ENCODE results near the gene STEAP2.
"Not testable (repeated sequence)": the region's sequence is repeated elsewhere in the genome, so short reads cannot be mapped to it uniquely, and the experiment has no call there.

STEAP2 gene

DNA sequence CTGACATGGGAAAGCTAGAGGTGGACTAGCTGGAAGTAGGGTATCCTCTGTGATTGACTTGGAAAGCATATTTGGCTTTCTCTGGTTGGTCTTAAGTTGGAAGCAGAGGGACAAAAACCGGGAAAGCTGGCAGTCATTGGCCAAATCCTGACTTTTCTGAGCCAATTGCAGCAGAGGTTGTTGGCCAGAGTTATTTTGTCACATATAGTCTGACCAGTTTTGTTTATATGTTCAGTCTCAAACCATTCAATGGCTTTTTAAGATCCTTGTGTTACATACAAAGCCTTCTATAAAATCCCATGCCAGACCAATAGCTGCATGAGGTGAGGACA, 39.7 kb downstream of the STEAP2 start:
- Histone ChIP-seq H3K27me3 (ENCODE audit: control insufficient read depth, low read length) (peaks cover 5% of the 10 kb centered on the region), H3K4me2 (ENCODE audit: low read length) (no peak overlapping the region), H3K27ac (ENCODE audit: low read depth, low read length) (no peak overlapping the region), H3K79me2 (ENCODE audit: control insufficient read depth, low read length) (no peaks in the 10 kb centered on the region), H3K4me3 (ENCODE audit: low read length) (no peak overlapping the region), H3K9me3 (ENCODE audit: control insufficient read depth, insufficient read depth, low read length) (no peaks in the 10 kb centered on the region), H3K4me1 (ENCODE audit: control insufficient read depth, low read length) (no peaks in the 10 kb centered on the region), H4K20me1 (ENCODE audit: control insufficient read depth, insufficient read depth, low read depth, low read length) (no peaks in the 10 kb centered on the region), H3K9me2 (replicated peaks; ENCODE audit: control insufficient read depth, low read length) (no peaks in the 10 kb centered on the region), H3K36me3 (ENCODE audit: control insufficient read depth, low read length) (no peaks in the 10 kb centered on the region), H3F3A (ENCODE audit: control insufficient read depth, insufficient read depth) (no peaks in the 10 kb centered on the region)
- no peak for TF ChIP-seq EZH2phosphoT487 (IDR thresholded peaks at IDR 0.05; ENCODE audit: borderline replicate concordance, low read length)

DNA sequence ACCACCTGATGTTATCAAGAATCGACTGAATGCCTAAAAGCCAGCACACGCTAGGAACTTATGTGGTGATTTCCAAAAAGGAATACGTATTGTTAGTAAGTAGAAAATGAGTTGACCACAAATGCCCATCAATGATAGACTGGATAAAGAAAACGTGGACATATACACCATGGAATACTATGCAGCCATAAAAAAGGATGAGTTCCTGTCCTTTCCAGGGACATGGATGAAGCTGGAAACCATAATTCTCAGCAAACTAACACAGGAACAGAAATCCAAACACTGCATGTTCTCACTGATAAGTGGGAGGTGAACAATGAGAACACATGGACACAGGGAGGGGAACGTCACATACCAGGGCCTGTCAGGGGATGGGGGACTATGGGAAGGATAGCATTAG, 44.5 kb downstream of the STEAP2 start:
- H3K79me2 ChIP-seq (ENCODE audit: control insufficient read depth, low read length); H3F3A ChIP-seq (ENCODE audit: control insufficient read depth, insufficient read depth); H3K4me3 ChIP-seq (ENCODE audit: low read length); H3K4me1 ChIP-seq (ENCODE audit: control insufficient read depth, low read length); H3K9me3 ChIP-seq (ENCODE audit: control insufficient read depth, insufficient read depth, low read length); H4K20me1 ChIP-seq (ENCODE audit: control insufficient read depth, insufficient read depth, low read depth, low read length); H3K27ac ChIP-seq (ENCODE audit: low read depth, low read length); H3K9me2 ChIP-seq (replicated peaks; ENCODE audit: control insufficient read depth, low read length); H3K4me2 ChIP-seq (ENCODE audit: low read length); H3K27me3 ChIP-seq (ENCODE audit: control insufficient read depth, low read length); H3K36me3 ChIP-seq (ENCODE audit: control insufficient read depth, low read length): not testable (repeated sequence)

DNA sequence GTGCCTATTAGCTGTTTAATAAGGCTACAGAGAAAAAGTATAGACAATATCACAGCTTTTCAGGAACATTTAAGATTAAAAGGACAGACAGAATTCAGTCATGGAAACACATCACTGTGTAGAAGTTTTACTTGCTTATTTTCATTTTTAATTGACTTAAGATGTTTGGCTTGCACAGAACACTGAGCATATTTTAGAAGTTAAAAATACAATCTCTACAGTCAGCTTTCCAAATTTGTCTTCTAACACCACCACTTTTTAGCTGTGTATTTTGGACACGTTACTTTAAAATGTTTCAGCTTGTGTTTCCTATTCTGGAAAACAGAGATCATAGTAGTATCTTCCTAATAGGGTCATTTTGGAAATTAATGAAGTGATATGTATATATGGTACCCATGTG, 45.2 kb downstream of the STEAP2 start:
- no peaks in the 10 kb centered on the region for H3K36me3 ChIP-seq (ENCODE audit: control insufficient read depth, low read length)
- no peaks in the 10 kb centered on the region for H3K4me1 ChIP-seq (ENCODE audit: control insufficient read depth, low read length)
- H3K9me3 ChIP-seq (ENCODE audit: control insufficient read depth, insufficient read depth, low read length): no peaks in the 10 kb centered on the region
- TF ChIP-seq, protein P1, sequence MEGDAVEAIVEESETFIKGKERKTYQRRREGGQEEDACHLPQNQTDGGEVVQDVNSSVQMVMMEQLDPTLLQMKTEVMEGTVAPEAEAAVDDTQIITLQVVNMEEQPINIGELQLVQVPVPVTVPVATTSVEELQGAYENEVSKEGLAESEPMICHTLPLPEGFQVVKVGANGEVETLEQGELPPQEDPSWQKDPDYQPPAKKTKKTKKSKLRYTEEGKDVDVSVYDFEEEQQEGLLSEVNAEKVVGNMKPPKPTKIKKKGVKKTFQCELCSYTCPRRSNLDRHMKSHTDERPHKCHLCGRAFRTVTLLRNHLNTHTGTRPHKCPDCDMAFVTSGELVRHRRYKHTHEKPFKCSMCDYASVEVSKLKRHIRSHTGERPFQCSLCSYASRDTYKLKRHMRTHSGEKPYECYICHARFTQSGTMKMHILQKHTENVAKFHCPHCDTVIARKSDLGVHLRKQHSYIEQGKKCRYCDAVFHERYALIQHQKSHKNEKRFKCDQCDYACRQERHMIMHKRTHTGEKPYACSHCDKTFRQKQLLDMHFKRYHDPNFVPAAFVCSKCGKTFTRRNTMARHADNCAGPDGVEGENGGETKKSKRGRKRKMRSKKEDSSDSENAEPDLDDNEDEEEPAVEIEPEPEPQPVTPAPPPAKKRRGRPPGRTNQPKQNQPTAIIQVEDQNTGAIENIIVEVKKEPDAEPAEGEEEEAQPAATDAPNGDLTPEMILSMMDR (IDR thresholded peaks at IDR 0.05; ENCODE audit: low read depth, low read length, poor library complexity, severe bottlenecking): no peak
- TF ChIP-seq EZH2phosphoT487 (IDR thresholded peaks at IDR 0.05; ENCODE audit: borderline replicate concordance, low read length): no peak
- no peaks in the 10 kb centered on the region for H3F3A ChIP-seq (ENCODE audit: control insufficient read depth, insufficient read depth)
- H4K20me1 ChIP-seq (ENCODE audit: control insufficient read depth, insufficient read depth, low read depth, low read length): no peaks in the 10 kb centered on the region
- no peaks in the 10 kb centered on the region for H3K27me3 ChIP-seq (ENCODE audit: control insufficient read depth, low read length)
- H3K4me2 ChIP-seq (ENCODE audit: low read length): no peak overlapping the region
- H3K27ac ChIP-seq (ENCODE audit: low read depth, low read length): no peak overlapping the region
- H3K4me3 ChIP-seq (ENCODE audit: low read length): no peak overlapping the region
- no peaks in the 10 kb centered on the region for H3K9me2 ChIP-seq (replicated peaks; ENCODE audit: control insufficient read depth, low read length)
- H3K79me2 ChIP-seq (ENCODE audit: control insufficient read depth, low read length): no peaks in the 10 kb centered on the region

DNA sequence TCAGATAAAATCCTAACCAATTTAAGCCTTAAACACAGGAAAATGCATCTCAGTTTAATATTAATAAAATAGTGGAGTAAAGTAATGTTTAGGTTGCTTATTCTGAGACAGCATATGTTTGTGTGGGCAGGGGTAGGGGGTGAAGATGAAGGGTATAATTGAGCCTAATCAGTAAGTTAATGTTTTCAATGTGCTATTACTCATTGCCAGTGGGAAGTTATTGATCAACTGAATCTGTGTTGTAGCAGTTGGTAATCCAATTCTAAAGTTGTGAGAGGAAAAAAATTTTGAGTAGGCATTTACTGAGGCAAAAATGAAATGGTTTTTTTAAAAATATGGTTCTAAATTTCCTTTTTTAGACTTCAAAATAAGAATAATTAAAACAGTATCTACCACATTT, 49.9 kb downstream of the STEAP2 start:
- H3K4me3 ChIP-seq (ENCODE audit: low read length): no peak overlapping the region
- no peaks in the 10 kb centered on the region for H3K79me2 ChIP-seq (ENCODE audit: control insufficient read depth, low read length)
- no peaks in the 10 kb centered on the region for H3K36me3 ChIP-seq (ENCODE audit: control insufficient read depth, low read length)
- H3K9me2 ChIP-seq (replicated peaks; ENCODE audit: control insufficient read depth, low read length): no peaks in the 10 kb centered on the region
- no peaks in the 10 kb centered on the region for H3F3A ChIP-seq (ENCODE audit: control insufficient read depth, insufficient read depth)
- no peaks in the 10 kb centered on the region for H3K27me3 ChIP-seq (ENCODE audit: control insufficient read depth, low read length)
- no peaks in the 10 kb centered on the region for H4K20me1 ChIP-seq (ENCODE audit: control insufficient read depth, insufficient read depth, low read depth, low read length)
- TF ChIP-seq EZH2phosphoT487 (IDR thresholded peaks at IDR 0.05; ENCODE audit: borderline replicate concordance, low read length): no peak
- TF ChIP-seq, protein P1 (IDR thresholded peaks at IDR 0.05; ENCODE audit: low read depth, low read length, poor library complexity, severe bottlenecking): no peak
- H3K4me1 ChIP-seq (ENCODE audit: control insufficient read depth, low read length): no peaks in the 10 kb centered on the region
- H3K4me2 ChIP-seq (ENCODE audit: low read length): no peak overlapping the region
- no peak overlapping the region for H3K27ac ChIP-seq (ENCODE audit: low read depth, low read length)
- no peaks in the 10 kb centered on the region for H3K9me3 ChIP-seq (ENCODE audit: control insufficient read depth, insufficient read depth, low read length)
